NCI-H345 treated with DMSO at 0.1 percent for 48 hours (cell line): ENCODE measurements around the gene NT5DC4.

Experiments
- DNase-seq: peaks from one replicate; lab custom pipeline; 2025; ENCODE audit not compliant: unreplicated experiment; lab: John Stamatoyannopoulos, UW

The NT5DC4 gene

DNA sequence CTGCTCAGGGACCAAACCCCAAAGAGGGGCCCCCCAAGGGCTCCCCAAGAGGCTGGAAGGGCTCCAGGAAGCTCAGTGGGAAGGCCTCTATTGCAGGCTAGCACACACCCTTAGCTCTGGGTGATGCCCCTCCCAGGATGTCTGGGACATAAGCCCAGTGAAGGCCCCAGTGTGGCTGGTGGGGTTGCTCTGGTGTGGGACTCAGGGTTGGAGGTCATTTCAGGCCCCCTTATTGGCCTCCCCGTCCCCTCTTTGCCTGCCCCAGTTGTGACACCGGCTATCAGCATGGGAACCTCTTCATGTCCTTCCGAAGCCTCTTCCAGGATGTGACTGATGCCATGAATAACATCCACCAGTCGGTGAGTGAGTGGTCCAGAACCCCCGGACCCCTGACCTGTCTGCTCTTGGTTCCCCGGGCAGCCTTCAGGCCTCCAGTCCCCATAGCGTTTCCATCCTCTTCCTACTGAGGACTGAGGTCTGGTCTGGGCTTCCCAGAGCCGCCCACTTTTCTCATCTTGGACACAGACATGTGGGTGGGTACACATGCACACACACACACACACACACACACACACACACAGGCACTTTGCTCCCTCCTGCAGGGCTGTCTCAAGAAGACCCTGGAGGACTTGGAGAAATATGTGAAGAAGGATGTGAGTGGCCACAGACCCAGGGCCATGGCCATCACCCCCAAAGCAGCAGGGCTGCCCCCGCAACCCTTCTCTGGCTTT is 2.2 kb downstream of the NT5DC4 start:
- DNase-seq: no peak

- no peak for DNase-seq
Measured at GRCh38 chr2:112723547-112723940, 2.7 kb downstream of the NT5DC4 start.

- DNase-seq: no peak
Measured at GRCh38 chr2:112723995-112724394, 3.2 kb downstream of the NT5DC4 start.

GRCh38 chr2:112724591-112725525 is 4.0 kb downstream of the NT5DC4 start:
- no peak for DNase-seq

GRCh38 chr2:112725545-112726457 is 5.0 kb downstream of the NT5DC4 start:
- no peak for DNase-seq

DNA sequence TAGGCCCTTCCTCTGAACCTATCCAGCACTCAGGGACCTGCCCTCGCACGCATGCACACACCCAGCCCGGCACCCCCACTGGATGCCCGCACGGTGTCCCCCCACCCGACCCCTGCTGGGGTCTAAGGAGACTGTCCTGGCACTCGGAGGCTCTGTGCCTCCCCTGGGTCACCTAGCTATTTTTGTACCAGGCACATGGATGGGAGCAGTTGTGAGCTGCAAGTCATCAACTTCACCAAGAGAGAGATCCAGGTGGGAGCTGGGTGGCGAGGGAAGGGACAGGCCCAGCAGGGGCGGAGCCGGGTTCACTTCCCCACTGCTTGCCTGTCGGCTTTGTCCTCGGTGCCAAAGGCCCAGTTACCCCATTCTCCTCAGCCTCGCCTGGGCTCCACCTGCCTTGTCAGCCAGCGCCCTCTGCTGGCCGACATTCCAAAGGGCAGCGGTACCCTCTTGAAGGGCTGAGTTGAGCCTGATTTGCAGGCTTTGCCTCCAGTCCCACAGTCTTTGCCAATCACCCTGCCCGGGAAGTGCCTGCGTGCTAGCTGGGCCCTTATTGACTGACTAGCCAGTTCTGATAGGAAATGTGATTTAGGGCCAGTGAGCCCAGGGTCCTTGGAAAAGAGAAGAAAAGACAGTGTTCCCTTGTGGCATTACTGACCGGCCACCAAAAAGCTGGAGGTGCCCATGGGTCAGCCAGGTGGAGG is 5.8 kb downstream of the NT5DC4 start:
- DNase-seq: peak; percentile 74

DNA sequence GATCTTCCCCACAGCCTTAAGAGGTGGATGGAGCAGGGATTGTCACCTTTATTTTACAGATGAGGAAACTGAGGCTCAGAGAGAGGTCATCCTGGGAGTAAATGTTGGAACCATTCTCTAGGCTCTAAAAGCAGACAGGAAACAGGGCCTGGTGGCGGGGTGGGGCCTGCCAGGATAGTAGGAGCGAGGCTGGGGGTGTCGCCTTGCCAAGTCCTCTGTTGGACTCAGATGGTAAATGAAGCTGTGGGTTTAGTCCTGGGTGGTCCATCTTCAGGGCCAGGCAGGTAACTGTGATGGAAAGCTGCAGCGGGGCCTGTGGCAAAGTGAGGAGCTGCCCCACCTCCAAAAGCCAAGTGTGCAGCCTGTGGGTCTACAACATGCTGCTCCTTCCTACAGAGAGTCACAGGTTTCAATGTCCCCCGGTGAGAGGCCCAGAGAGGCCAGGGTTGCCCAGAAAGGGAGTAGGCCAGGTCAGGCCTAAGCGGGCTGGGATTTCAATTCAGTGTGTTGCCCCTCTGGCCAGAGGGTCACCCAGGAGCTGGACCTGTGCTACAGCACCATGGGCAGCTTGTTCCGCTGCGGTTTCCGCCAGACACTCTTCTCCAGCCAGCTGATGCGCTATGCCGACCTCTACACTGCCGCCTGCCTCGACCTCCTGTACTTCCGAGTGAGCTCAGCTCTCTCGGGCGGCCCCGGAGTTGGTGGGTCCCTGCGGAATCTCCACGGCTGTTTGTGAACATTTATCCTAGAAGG is 6.6 kb downstream of the NT5DC4 start:
- DNase-seq: no peak

DNA sequence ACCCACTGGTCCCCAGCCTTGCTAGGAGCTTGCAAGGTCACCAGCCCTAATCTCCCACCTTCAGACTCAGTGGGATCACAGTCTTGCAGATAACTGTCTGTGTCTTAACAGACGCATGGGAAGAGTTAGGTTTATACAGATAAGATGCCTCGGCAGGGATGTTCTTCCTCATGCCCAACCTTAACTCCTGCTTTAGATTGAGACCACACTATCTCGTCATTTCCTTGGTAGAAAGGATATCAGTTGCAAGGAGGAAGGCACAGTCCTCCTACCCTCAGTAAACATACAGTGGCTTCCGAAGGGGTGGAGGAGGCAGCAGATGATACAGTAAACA is 7.2 kb downstream of the NT5DC4 start:
- DNase-seq: no peak

DNA sequence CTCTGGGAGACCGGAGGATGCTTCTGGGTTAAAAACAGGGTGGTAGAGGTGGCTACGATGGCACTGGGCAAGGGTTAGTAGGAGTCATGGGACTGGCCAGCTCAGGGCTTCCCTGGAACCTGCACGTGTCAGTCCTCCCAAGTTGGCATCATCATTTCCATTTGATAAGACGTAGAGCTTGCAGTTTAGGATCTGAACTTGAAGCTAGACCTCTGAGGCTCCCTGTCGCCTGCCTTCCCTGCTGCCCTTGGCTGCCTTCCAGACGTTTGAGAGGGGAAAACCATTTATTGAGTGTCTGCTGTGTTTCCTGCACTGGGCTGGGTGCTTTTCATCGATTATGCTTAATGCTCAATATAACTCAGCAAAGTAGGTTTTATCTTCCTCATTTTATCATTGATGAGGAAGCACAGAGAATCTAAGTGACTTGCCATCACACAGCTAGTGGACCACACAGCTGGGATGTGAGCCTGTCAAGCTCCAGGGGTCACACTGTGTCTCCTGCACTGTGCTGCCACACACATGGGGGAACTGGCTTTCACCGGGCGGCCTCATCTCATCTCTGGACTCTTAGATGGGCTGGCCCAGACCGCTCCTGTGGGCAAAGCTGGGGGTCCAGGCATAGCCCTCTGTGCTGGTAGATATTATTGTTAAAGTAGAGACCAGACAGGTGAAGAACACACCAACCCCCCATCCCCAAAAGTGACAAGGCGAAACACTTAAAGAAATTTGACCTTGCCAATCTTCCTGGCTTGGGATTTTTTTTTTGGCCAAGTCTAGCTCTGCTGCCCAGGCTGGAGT is 7.8 kb downstream of the NT5DC4 start:
- DNase-seq: no peak

DNA sequence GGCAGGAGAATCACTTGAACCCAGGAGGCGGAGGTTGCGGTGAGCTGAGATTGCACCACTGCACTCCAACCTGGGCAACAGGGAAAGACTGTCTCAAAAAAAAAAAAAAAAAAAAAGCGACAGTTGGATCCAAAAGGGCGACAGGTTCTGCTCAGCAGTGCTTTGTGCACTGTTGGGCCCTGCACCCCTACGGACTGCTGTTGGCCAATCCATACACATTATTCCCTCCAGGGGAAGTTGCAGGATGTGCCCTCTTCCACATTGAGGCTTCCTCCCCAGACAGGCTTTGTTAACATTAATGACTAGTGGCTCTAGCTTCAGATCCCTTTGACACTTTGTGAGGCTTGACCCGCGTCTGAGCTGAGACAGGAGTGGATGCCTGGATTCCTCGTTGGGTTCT is 9.4 kb downstream of the NT5DC4 start:
- no peak for DNase-seq

- no peak for DNase-seq
Measured at GRCh38 chr2:112730791-112731190, 10.0 kb downstream of the NT5DC4 start.

GRCh38 chr2:112731479-112731878 is 10.7 kb downstream of the NT5DC4 start:
- DNase-seq: no peak

- no peak for DNase-seq
Measured at GRCh38 chr2:112733456-112733855, 12.6 kb downstream of the NT5DC4 start.

- no peak for DNase-seq
Measured at GRCh38 chr2:112733871-112734270, 13.1 kb downstream of the NT5DC4 start.

DNA sequence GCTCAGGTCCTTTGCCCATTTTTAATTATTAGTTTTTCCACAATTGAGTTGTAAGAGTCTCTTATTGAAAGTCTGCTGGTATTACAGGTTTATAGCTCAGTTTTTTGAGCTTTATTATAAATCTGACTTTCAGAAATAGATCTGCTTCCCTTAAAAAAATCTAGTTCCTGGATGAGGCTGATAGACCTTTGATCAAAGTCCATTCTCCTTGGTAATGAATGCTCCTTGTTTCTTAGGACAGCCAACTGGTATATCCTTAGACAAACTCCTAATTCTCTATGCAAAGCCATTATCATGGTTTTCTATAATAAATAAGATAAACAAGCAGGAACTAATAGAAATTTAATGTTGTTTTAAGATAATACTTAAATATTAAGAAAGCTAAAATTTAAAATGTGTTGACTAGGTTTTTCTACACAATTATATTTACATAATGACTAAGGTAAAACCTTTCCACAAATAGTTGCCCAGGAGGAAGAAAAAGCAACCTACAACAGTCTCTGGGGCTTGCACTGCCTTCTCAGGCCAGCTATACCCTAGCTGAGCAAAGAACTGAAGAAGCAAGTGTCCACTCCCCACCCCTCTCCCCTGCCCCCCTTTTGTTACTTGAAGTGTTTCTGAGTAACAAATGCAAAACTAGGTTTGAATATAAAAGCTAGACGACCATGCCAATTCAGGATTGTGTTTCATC is 16.9 kb downstream of the NT5DC4 start:
- DNase-seq: no peak

GRCh38 chr2:112740527-112740926 is 19.7 kb downstream of the NT5DC4 start:
- no peak for DNase-seq

GRCh38 chr2:112749755-112750559 is 29.1 kb downstream of the NT5DC4 start:
- peak; percentile 31 for DNase-seq

DNA sequence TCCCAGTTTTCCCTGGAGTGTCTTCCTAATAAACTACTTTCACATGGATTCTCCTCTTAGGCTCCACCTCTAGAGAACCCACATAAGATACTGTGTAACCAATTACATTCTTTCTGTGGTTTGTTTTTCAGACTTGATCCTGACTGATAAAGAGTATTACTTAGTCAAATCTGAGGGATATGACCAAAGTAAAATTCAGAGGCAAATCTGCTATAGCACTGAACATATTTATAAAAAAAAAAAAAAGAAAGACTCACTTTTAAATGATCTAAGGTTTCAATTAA is 29.7 kb downstream of the NT5DC4 start:
- DNase-seq: no peak
